K562 (cell line): ENCODE results near the gene CALCOCO2.
A peak's percentile ranks its signal among the peaks of the same experiment; 100 is the strongest.

Experiments
- ATF2 ChIP-seq: sonication (generic); formaldehyde crosslinking; IDR thresholded peaks from 2 replicates; pipeline ENCODE4 v1.8.1; 2022; ENCODE audit warnings: missing genetic modification reagents
- BRCA1 ChIP-seq, 2 experiments: fragments of 450-650 bp in 1 of 2; sonication (generic) in 1 of 2; formaldehyde crosslinking in 1 of 2; IDR thresholded peaks; 2 replicates each; pipeline versions ENCODE4 v1.5.0 to v1.6.1; 2017 to 2020; ENCODE audit warnings: mild to moderate bottlenecking in 1 of 2, missing genetic modification reagents in 1 of 2
- ETS1 ChIP-seq: conservative IDR thresholded peaks from 2 replicates; pipeline ENCODE4 v1.6.1; 2011; ENCODE audit warnings: low read depth, mild to moderate bottlenecking, low read length; ENCODE audit not compliant: control insufficient read depth
- FOXK2 ChIP-seq, 2 experiments: fragments of 450-650 bp; IDR thresholded peaks in 1 of 2; conservative IDR thresholded peaks in 1 of 2; 2 replicates each; pipeline ENCODE4 v1.6.1; 2016; ENCODE audit warnings: low read depth in 2 of 2, mild to moderate bottlenecking in 1 of 2
- KDM1A ChIP-seq, 2 experiments: fragments of 450-650 bp; IDR thresholded peaks; 2 replicates each; pipeline ENCODE4 v1.6.1; 2016; ENCODE audit warnings: mild to moderate bottlenecking in 2 of 2
- MAFK ChIP-seq: IDR thresholded peaks from 2 replicates; pipeline ENCODE4 v1.6.1; 2011; ENCODE audit warnings: low read length, improper control_type of control experiment
- POLR2AphosphoS5 ChIP-seq: IDR thresholded peaks from 2 replicates; pipeline ENCODE4 v1.6.1; 2011; ENCODE audit warnings: mild to moderate bottlenecking, low read depth, low read length, moderate library complexity; ENCODE audit not compliant: control insufficient read depth, insufficient read depth
- STAT5A ChIP-seq: IDR thresholded peaks from 2 replicates; pipeline ENCODE4 v1.6.1; 2012; ENCODE audit warnings: low read length, inconsistent platforms, borderline replicate concordance
- ZNF584 ChIP-seq: fragments of 200-800 bp; sonication (Bioruptor generic); IDR thresholded peaks from 2 replicates; pipeline ENCODE4 v1.6.1; 2016; ENCODE audit warnings: low read depth, mild to moderate bottlenecking, missing genetic modification characterization, missing compliant biosample characterization
- ZNF75A ChIP-seq: fragments of 450-650 bp; formaldehyde crosslinking; IDR thresholded peaks from 2 replicates; pipeline ENCODE4 v1.4.0; 2020; ENCODE audit warnings: mild to moderate bottlenecking

- TF ChIP-seq ZNF584 (CRISPR knock-in tag), result no peak
- peak; percentile 70; the same call in 1 of the 2 replicates for TF ChIP-seq POLR2AphosphoS5
- TF ChIP-seq BRCA1 (IDR thresholded peaks at IDR 0.05), result no peak
- no peak for TF ChIP-seq BRCA1 (CRISPR knock-in tag; IDR thresholded peaks at IDR 0.05)
- TF ChIP-seq ZNF75A (CRISPR knock-in tag), result no peak
- no peak for TF ChIP-seq STAT5A
- no peak for TF ChIP-seq ATF2 (CRISPR knock-in tag)
- peak; percentile 76 to 82 for TF ChIP-seq FOXK2 (conservative IDR thresholded peaks at IDR 0.05 in 1 of 2, IDR thresholded peaks at IDR 0.05 in 1 of 2; ENCODE audit: low read depth in 2 of 2)
- TF ChIP-seq KDM1A (IDR thresholded peaks at IDR 0.05), result no peak
- no peak for TF ChIP-seq MAFK
- TF ChIP-seq ETS1, result peak; percentile 64
Observed at GRCh38 chr17:48830840-48831548, at the start of gene CALCOCO2.
